Endodermal cell (in vitro differentiated cells): ENCODE measurements around the gene SLC51A. TPM values are rescaled to one million over a fixed set of nuclear protein-coding genes. Genes with fewer than 3 reads are reported as not detected.
"Not testable (repeated sequence)": the region's sequence is repeated elsewhere in the genome, so short reads cannot be mapped to it uniquely, and the experiment has no call there.

ENCODE experiments used
- DNase-seq: peaks from one replicate; pipeline ENCODE4 v3.0.0-alpha.2; 2017
- H3K27ac ChIP-seq: 2 replicates; pipeline ENCODE4 v1.5.1; 2013; ENCODE audit warnings: mild to moderate bottlenecking, low read depth, low read length, moderate library complexity
- H3K27me3 ChIP-seq: 2 replicates; pipeline ENCODE4 v1.6.1; 2013; ENCODE audit warnings: mild to moderate bottlenecking, low read length, moderate library complexity; ENCODE audit not compliant: insufficient read depth, control insufficient read depth, poor library complexity, severe bottlenecking
- H3K36me3 ChIP-seq: 2 replicates; pipeline ENCODE4 v1.7.0; 2013; ENCODE audit warnings: mild to moderate bottlenecking, low read length, moderate library complexity; ENCODE audit not compliant: control insufficient read depth, insufficient read depth
- H3K4me1 ChIP-seq: one replicate; pipeline ENCODE4 v1.7.0; 2013; ENCODE audit warnings: low read length; ENCODE audit not compliant: control insufficient read depth, insufficient read depth
- H3K4me3 ChIP-seq: 2 replicates; pipeline ENCODE4 v1.5.1; 2013; ENCODE audit warnings: mild to moderate bottlenecking, low read length, moderate library complexity
- H3K9ac ChIP-seq: 2 replicates; pipeline ENCODE4 v1.6.1; 2013; ENCODE audit warnings: mild to moderate bottlenecking, low read length, moderate library complexity; ENCODE audit not compliant: poor library complexity, severe bottlenecking; ENCODE audit errors: extremely low read depth
- H3K9me3 ChIP-seq: 2 replicates; pipeline ENCODE4 v1.6.1; 2013; ENCODE audit warnings: mild to moderate bottlenecking, low read length, moderate library complexity; ENCODE audit not compliant: control insufficient read depth
- H3K27ac Mint-ChIP-seq: 2 replicates; pipeline ENCODE4 v1.8.0; 2020; ENCODE audit warnings: mixed read lengths
- H3K27me3 Mint-ChIP-seq: 2 replicates; pipeline ENCODE4 v1.8.0; 2021; ENCODE audit warnings: mild to moderate bottlenecking, mixed read lengths; ENCODE audit not compliant: insufficient read depth
- H3K36me3 Mint-ChIP-seq: 2 replicates; pipeline ENCODE4 v1.8.0; 2020; ENCODE audit warnings: low read depth, mixed read lengths
- H3K4me1 Mint-ChIP-seq: 2 replicates; pipeline ENCODE4 v1.8.0; 2020; ENCODE audit warnings: mixed read lengths
- H3K4me3 Mint-ChIP-seq: 2 replicates; pipeline ENCODE4 v1.8.0; 2020; ENCODE audit warnings: mild to moderate bottlenecking, moderate library complexity, mixed read lengths
- H3K9me3 Mint-ChIP-seq: 2 replicates; pipeline ENCODE4 v1.8.0; 2020; ENCODE audit warnings: mild to moderate bottlenecking, mixed read lengths
- WGBS, 2 experiments: methylation state at CpG; one replicate each; pipeline versions ENCODE4 v1.1.5 to v1.1.7; 2013; ENCODE audit warnings: missing lambda C conversion rate in 2 of 2, mixed read lengths in 1 of 2; ENCODE audit not compliant: insufficient coverage in 1 of 2, insufficient read length in 1 of 2; 5-methylcytosine and 5-hydroxymethylcytosine counted together
- total RNA-seq, 2 donors: library from RNA; stranded (reverse); fragmentation: NEBNext Ultra II Directional in 1 of 2; extraction: Animal tissue kit (Norgen Biotek cat#: 25700) in 1 of 2; gene quantifications; 2 replicates in 1 of 2; 3 replicates in 1 of 2; pipeline ENCODE4 v1.2.1, GENCODE V29; 2021
- TF ChIP-seq, protein P1 (sequence below): fragments of 200-600 bp; sonication (generic); conservative IDR thresholded peaks from 2 replicates; pipeline ENCODE4 v1.5.0; 2021; ENCODE audit warnings: antibody characterized with exemption, mild to moderate bottlenecking

The SLC51A gene
- total RNA-seq, 2 donors from 2014 or later = 1.9 to 2.0 TPM

- Mint-ChIP-seq H3K27me3 (peaks cover 23% of the 10 kb centered on the region), H3K4me3 (no peak overlapping the region), H3K36me3 (no peaks in the 10 kb centered on the region), H3K27ac (no peak overlapping the region), H3K9me3 (no peaks in the 10 kb centered on the region), H3K4me1 (no peaks in the 10 kb centered on the region)
- TF ChIP-seq, protein P1, sequence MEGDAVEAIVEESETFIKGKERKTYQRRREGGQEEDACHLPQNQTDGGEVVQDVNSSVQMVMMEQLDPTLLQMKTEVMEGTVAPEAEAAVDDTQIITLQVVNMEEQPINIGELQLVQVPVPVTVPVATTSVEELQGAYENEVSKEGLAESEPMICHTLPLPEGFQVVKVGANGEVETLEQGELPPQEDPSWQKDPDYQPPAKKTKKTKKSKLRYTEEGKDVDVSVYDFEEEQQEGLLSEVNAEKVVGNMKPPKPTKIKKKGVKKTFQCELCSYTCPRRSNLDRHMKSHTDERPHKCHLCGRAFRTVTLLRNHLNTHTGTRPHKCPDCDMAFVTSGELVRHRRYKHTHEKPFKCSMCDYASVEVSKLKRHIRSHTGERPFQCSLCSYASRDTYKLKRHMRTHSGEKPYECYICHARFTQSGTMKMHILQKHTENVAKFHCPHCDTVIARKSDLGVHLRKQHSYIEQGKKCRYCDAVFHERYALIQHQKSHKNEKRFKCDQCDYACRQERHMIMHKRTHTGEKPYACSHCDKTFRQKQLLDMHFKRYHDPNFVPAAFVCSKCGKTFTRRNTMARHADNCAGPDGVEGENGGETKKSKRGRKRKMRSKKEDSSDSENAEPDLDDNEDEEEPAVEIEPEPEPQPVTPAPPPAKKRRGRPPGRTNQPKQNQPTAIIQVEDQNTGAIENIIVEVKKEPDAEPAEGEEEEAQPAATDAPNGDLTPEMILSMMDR = no peak
- H3K9ac ChIP-seq = no peak overlapping the region
- no peaks in the 10 kb centered on the region for H3K4me1 ChIP-seq
- H3K9me3 ChIP-seq = no peaks in the 10 kb centered on the region
- peaks cover 6% of the 10 kb centered on the region for H3K27me3 ChIP-seq
- no peaks in the 10 kb centered on the region for H3K36me3 ChIP-seq
- H3K27ac ChIP-seq = no peak overlapping the region
- 87 to 100% methylated on average over 1 to 3 of the region's 3 CpGs for WGBS, 2 experiments
- no peak overlapping the region for H3K4me3 ChIP-seq
- DNase-seq = no peak
Observed at GRCh38 chr3:196203846-196204245, 12.5 kb upstream of the SLC51A start.

DNA sequence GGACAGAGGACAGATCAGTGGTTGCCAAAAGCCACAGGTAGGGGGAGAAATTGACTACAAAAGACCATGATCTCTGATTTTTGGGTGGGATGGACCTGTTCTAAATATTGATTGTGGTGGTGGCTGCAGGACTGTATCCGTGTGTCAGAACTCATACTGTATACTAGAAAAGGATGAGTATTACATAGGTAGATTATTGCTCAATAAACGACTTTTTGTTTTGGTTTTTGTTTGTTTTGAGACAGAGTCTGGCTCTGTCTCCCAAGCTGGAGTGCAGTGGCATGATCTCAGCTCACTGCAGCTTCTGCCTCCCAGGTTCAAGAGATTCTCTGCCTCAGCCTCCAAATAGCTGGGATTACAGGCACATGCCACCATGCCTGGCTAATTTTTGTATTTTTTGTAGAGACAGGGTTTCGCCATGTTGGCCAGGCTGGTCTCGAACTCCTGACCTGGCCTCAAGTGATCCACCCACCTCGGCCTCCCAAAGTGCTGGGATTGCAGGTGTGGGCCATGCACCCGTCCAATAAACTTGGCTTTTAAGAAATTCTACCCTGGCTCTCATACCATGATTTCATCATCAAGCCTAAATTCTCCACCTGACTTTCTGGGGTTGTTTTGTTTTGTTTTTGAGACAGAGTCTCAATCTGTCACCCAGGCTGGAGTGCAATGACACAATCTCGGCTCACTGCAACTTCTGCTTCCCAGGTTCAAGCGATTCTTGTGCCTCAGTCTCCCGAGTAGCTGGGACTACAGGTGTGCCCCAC lies 10.7 kb upstream of the SLC51A start:
- H3K9ac ChIP-seq, H3K4me3 ChIP-seq, H3K36me3 Mint-ChIP-seq, H3K27me3 ChIP-seq, H3K4me3 Mint-ChIP-seq, H3K9me3 Mint-ChIP-seq, H3K4me1 Mint-ChIP-seq, H3K27ac Mint-ChIP-seq, H3K27ac ChIP-seq, H3K9me3 ChIP-seq, DNase-seq, H3K4me1 ChIP-seq, H3K36me3 ChIP-seq: not testable (repeated sequence)
- WGBS, 2 experiments = 88 to 96% methylated on average over 5 to 9 of the region's 9 CpGs
- H3K27me3 Mint-ChIP-seq = peaks cover 29% of the 10 kb centered on the region
- TF ChIP-seq, protein P1 = peak; percentile 46

GRCh38 chr3:196207159-196207832 lies 9.0 kb upstream of the SLC51A start:
- Histone ChIP-seq H3K4me1 (no peaks in the 10 kb centered on the region), H3K9ac (no peak overlapping the region), H3K4me3 (peak overlapping the region; percentile 71), H3K9me3 (no peaks in the 10 kb centered on the region), H3K27me3 (peaks cover 6% of the 10 kb centered on the region), H3K36me3 (no peaks in the 10 kb centered on the region), H3K27ac (no peak overlapping the region)
- Mint-ChIP-seq H3K9me3 (no peaks in the 10 kb centered on the region), H3K4me1 (no peaks in the 10 kb centered on the region), H3K36me3 (no peaks in the 10 kb centered on the region), H3K27me3 (peaks cover 33% of the 10 kb centered on the region), H3K27ac (no peak overlapping the region), H3K4me3 (peak overlapping the region; percentile 55)
- peak; percentile 74 for DNase-seq
- TF ChIP-seq, protein P1 = no peak
- WGBS, 2 experiments = 18 to 50% methylated on average over 14 to 45 of the region's 70 CpGs
